IMR-90 (cell line): ENCODE measurements around the gene KAT7. TPM values are rescaled to one million over a fixed set of nuclear protein-coding genes. Genes with fewer than 3 reads are reported as not detected.

Experiments used
- ATAC-seq: fragments of 200-7000 bp; cut with Tn5 transposase; 2 replicates; pipeline ENCODE4 v1.9.1; 2020; ENCODE audit warnings: low read depth, mild to moderate bottlenecking, moderate library complexity
- BruUV-seq: library from RNA; stranded (reverse); fragments of 400-500 nt; replicated peaks from 2 replicates; lab custom pipeline; 2021; lab: Mats Ljungman, UMichigan
- CTCF ChIA-PET: fragments of 300-600 bp; formaldehyde crosslinking; extraction: SDS; loops from one replicate; lab custom pipeline; 2021; ENCODE audit warnings: antibody characterized with exemption; lab: Yijun Ruan, JAX
- POLR2A ChIA-PET: fragments of 300-600 bp; sonication (Branson Sonifier 250); formaldehyde crosslinking; loops from one replicate; lab custom pipeline; 2022; ENCODE audit warnings: antibody characterized with exemption; ENCODE audit not compliant: unreplicated experiment; lab: Charles Lee
- DNase-seq: peaks from one replicate; pipeline ENCODE4 v3.0.0; 2013
- H2AFZ ChIP-seq: replicated peaks from 2 replicates; pipeline ENCODE3; 2013; ENCODE audit warnings: low read length, mild to moderate bottlenecking; ENCODE audit not compliant: poor library complexity
- H2AK5ac ChIP-seq: 2 replicates; pipeline ENCODE4 v1.6.1; 2013; ENCODE audit warnings: low read depth, low read length, inconsistent platforms
- H2AK9ac ChIP-seq: replicated peaks from 2 replicates; pipeline ENCODE3; 2013; ENCODE audit warnings: mild to moderate bottlenecking, low read depth, low read length, moderate library complexity; ENCODE audit not compliant: poor library complexity
- H2BK120ac ChIP-seq: 2 replicates; pipeline ENCODE4 v1.6.1; 2013; ENCODE audit warnings: low read depth, low read length, inconsistent platforms
- H2BK15ac ChIP-seq: 3 replicates; pipeline ENCODE4 v1.6.1; 2013; ENCODE audit warnings: low read depth, low read length, inconsistent platforms
- H2BK20ac ChIP-seq: 2 replicates; pipeline ENCODE4 v1.6.1; 2013; ENCODE audit warnings: low read depth, mild to moderate bottlenecking, inconsistent platforms, low read length, moderate library complexity
- H2BK5ac ChIP-seq: 2 replicates; pipeline ENCODE4 v1.6.1; 2013; ENCODE audit warnings: mild to moderate bottlenecking, low read depth, low read length, inconsistent platforms; ENCODE audit not compliant: poor library complexity, severe bottlenecking
- H3K14ac ChIP-seq: replicated peaks from 2 replicates; pipeline ENCODE4 v1.6.1; 2013; ENCODE audit warnings: low read depth, low read length, inconsistent platforms
- H3K18ac ChIP-seq: 2 replicates; pipeline ENCODE4 v1.6.1; 2013; ENCODE audit warnings: low read depth, low read length, control low read depth
- H3K23ac ChIP-seq: 2 replicates; pipeline ENCODE4 v1.6.1; 2013; ENCODE audit warnings: low read depth, low read length, inconsistent platforms
- H3K27ac ChIP-seq: 2 replicates; pipeline ENCODE4 v1.5.1; 2013; ENCODE audit warnings: mild to moderate bottlenecking, control low read depth, low read length; ENCODE audit not compliant: insufficient read depth
- H3K27me3 ChIP-seq: 2 replicates; pipeline ENCODE4 v1.6.1; 2013; ENCODE audit warnings: low read length; ENCODE audit not compliant: control insufficient read depth, insufficient read depth
- H3K36me3 ChIP-seq: 2 replicates; pipeline ENCODE4 v1.6.1; 2013; ENCODE audit warnings: low read length, mixed read lengths; ENCODE audit not compliant: control insufficient read depth, insufficient read depth
- H3K4ac ChIP-seq: 2 replicates; pipeline ENCODE4 v1.6.1; 2013; ENCODE audit warnings: low read depth, low read length, inconsistent platforms
- H3K4me1 ChIP-seq: 2 replicates; pipeline ENCODE4 v1.6.1; 2013; ENCODE audit warnings: low read length, mixed read lengths; ENCODE audit not compliant: control insufficient read depth, insufficient read depth
- H3K4me2 ChIP-seq: 2 replicates; pipeline ENCODE4 v1.6.1; 2013; ENCODE audit warnings: low read depth, mild to moderate bottlenecking, control low read depth, low read length, moderate library complexity
- H3K4me3 ChIP-seq: 2 replicates; pipeline ENCODE4 v1.5.1; 2013; ENCODE audit warnings: low read depth, mild to moderate bottlenecking, control low read depth, low read length, moderate library complexity; ENCODE audit not compliant: insufficient read depth
- H3K56ac ChIP-seq: 2 replicates; pipeline ENCODE4 v1.6.1; 2013; ENCODE audit warnings: low read length, inconsistent platforms; ENCODE audit not compliant: insufficient read depth; ENCODE audit errors: extremely low read depth
- H3K79me1 ChIP-seq, 2 experiments: 2 replicates each; pipeline ENCODE4 v1.6.1; 2013; ENCODE audit warnings: low read length in 2 of 2, inconsistent platforms in 1 of 2, low read depth in 1 of 2
- H3K9ac ChIP-seq: 2 replicates; pipeline ENCODE4 v1.6.1; 2013; ENCODE audit warnings: low read depth, low read length, control low read depth
- H3K9me1 ChIP-seq: 2 replicates; pipeline ENCODE4 v1.6.1; 2013; ENCODE audit warnings: low read length, inconsistent platforms; ENCODE audit not compliant: insufficient read depth
- H3K9me3 ChIP-seq: 2 replicates; pipeline ENCODE4 v1.6.1; 2013; ENCODE audit warnings: low read length; ENCODE audit not compliant: control insufficient read depth, insufficient read depth
- H4K20me1 ChIP-seq: 2 replicates; pipeline ENCODE4 v1.6.1; 2013; ENCODE audit warnings: low read length, inconsistent platforms; ENCODE audit not compliant: insufficient read depth
- H4K5ac ChIP-seq: 2 replicates; pipeline ENCODE4 v1.6.1; 2013; ENCODE audit warnings: mild to moderate bottlenecking, low read depth, low read length, control low read depth
- H4K8ac ChIP-seq, 2 experiments: 2 replicates each; pipeline ENCODE4 v1.6.1; 2013; ENCODE audit warnings: low read depth in 2 of 2, low read length in 2 of 2, control low read depth in 1 of 2, inconsistent platforms in 1 of 2
- H4K91ac ChIP-seq: 2 replicates; pipeline ENCODE4 v1.6.1; 2013; ENCODE audit warnings: low read depth, low read length, inconsistent platforms; ENCODE audit not compliant: insufficient read depth
- BHLHE40 ChIP-seq: fragments of 150-350 bp; IDR thresholded peaks from 2 replicates; pipeline ENCODE4 v1.6.1; 2016; ENCODE audit warnings: mild to moderate bottlenecking, low read depth, low read length
- CEBPB ChIP-seq: IDR thresholded peaks from 2 replicates; pipeline ENCODE4 v1.6.1; 2012; ENCODE audit warnings: low read depth, low read length, improper control_type of control experiment
- CHD1 ChIP-seq: IDR thresholded peaks from 2 replicates; pipeline ENCODE4 v1.6.1; 2012; ENCODE audit warnings: low read depth, low read length, improper control_type of control experiment
- CTCF ChIP-seq: conservative IDR thresholded peaks from 2 replicates; pipeline ENCODE4 v1.5.1; 2012; ENCODE audit warnings: mild to moderate bottlenecking, low read depth, low read length, improper control_type of control experiment
- ELK1 ChIP-seq: fragments of 150-350 bp; IDR thresholded peaks from 2 replicates; pipeline ENCODE4 v1.6.1; 2016; ENCODE audit warnings: low read depth, mild to moderate bottlenecking, low read length, moderate library complexity, borderline replicate concordance
- FOS ChIP-seq: fragments of 150-350 bp; IDR thresholded peaks from 2 replicates; pipeline ENCODE4 v1.6.1; 2016; ENCODE audit warnings: low read depth, low read length
- MAFK ChIP-seq: IDR thresholded peaks from 2 replicates; pipeline ENCODE4 v1.6.1; 2012; ENCODE audit warnings: low read depth, low read length, improper control_type of control experiment
- MAZ ChIP-seq: IDR thresholded peaks from 2 replicates; pipeline ENCODE4 v1.6.1; 2012; ENCODE audit warnings: low read depth, mild to moderate bottlenecking, low read length, improper control_type of control experiment, moderate library complexity, borderline replicate concordance
- MXI1 ChIP-seq: IDR thresholded peaks from 2 replicates; pipeline ENCODE4 v1.6.1; 2012; ENCODE audit warnings: low read depth, mild to moderate bottlenecking, low read length, moderate library complexity, borderline replicate concordance
- NFE2L2 ChIP-seq: fragments of 150-350 bp; IDR thresholded peaks from 2 replicates; pipeline ENCODE4 v1.6.1; 2016; ENCODE audit warnings: low read depth, mild to moderate bottlenecking, low read length
- POLR2A ChIP-seq: IDR thresholded peaks from 2 replicates; pipeline ENCODE4 v1.6.1; 2012; ENCODE audit warnings: mild to moderate bottlenecking, low read depth, low read length
- RAD21 ChIP-seq: IDR thresholded peaks from 2 replicates; pipeline ENCODE4 v1.6.1; 2012; ENCODE audit warnings: low read length, improper control_type of control experiment
- RCOR1 ChIP-seq: IDR thresholded peaks from 2 replicates; pipeline ENCODE4 v1.6.1; 2012; ENCODE audit warnings: mild to moderate bottlenecking, low read length, improper control_type of control experiment; ENCODE audit not compliant: insufficient replicate concordance
- RFX5 ChIP-seq: IDR thresholded peaks from 2 replicates; pipeline ENCODE4 v1.8.0; 2012; ENCODE audit warnings: low read depth, mild to moderate bottlenecking, low read length, moderate library complexity
- SMC3 ChIP-seq: fragments of 150-350 bp; IDR thresholded peaks from 2 replicates; pipeline ENCODE4 v1.6.1; 2016; ENCODE audit warnings: low read depth, mild to moderate bottlenecking, antibody characterized with exemption, low read length, moderate library complexity
- USF2 ChIP-seq: fragments of 150-350 bp; IDR thresholded peaks from 2 replicates; pipeline ENCODE4 v1.6.1; 2017; ENCODE audit warnings: mild to moderate bottlenecking, antibody characterized with exemption, low read length, low read depth
- WGBS, 2 experiments: methylation state at CpG; one replicate each; pipeline versions ENCODE4 v1.1.5 to v1.1.7; 2013; ENCODE audit warnings: missing lambda C conversion rate in 2 of 2; ENCODE audit not compliant: insufficient read length in 1 of 2; ENCODE audit errors: extremely low coverage in 2 of 2; 5-methylcytosine and 5-hydroxymethylcytosine counted together
- dilution Hi-C: fragments of 300-500 bp; cut with HindIII; formaldehyde crosslinking; loops from one replicate; pipeline ENCODE4 v1.14.3; 2018; ENCODE audit warnings: low sequenced_read_pairs; ENCODE audit not compliant: unreplicated experiment
- in situ Hi-C: fragments of 300-500 bp; cut with MboI; formaldehyde crosslinking; loops from 3 replicates; pipeline ENCODE4 v1.14.3; 2019; ENCODE audit warnings: low sequenced_read_pairs, inconsistent platforms, mixed read lengths
- intact Hi-C: fragments of 100-400 bp; cut with micrococcal nuclease; formaldehyde crosslinking; loops from 2 replicates; pipeline ENCODE4 v1.10.0; 2022
- polyA plus RNA-seq, 3 experiments: library from polyadenylated mRNA; depleted of rRNA; stranded (reverse); fragments of >200 nt; gene quantifications; 2 replicates each; pipeline ENCODE4 v1.2.3, GENCODE V29; 2012; ENCODE audit warnings: low replicate concordance in 1 of 3
- total RNA-seq: library from RNA; depleted of rRNA; stranded (reverse); fragments of >200 nt; gene quantifications from 2 replicates; pipeline ENCODE4 v1.2.3, GENCODE V29; 2012

KAT7 gene
- total and polyA plus RNA-seq, 2 of the 4 experiments (the other 2 are of a cell fraction) = 16.9 to 21.9 TPM

GRCh38 chr17:49789243-49789578 lies 730 bp downstream of the KAT7 start:
- Histone ChIP-seq H3K4ac (no peak overlapping the region), H3K27ac (no peak overlapping the region), H3K14ac (no peak overlapping the region), H3K4me3 (peak overlapping the region; percentile 42), H3K27me3 (no peaks in the 10 kb centered on the region), H2BK5ac (no peak overlapping the region), H2BK20ac (no peak overlapping the region), H3K4me2 (peak overlapping the region; percentile 82), H2AK5ac (no peak overlapping the region), H4K5ac (no peak overlapping the region), H3K23ac (no peak overlapping the region), H4K20me1 (peaks cover 49% of the 10 kb centered on the region), H2AFZ (peak overlapping the region; percentile 98), H4K91ac (no peak overlapping the region), H2BK120ac (no peak overlapping the region), H3K9me3 (no peaks in the 10 kb centered on the region), H3K4me1 (peaks cover 7% of the 10 kb centered on the region), H3K36me3 (peaks cover 11% of the 10 kb centered on the region), H3K18ac (no peak overlapping the region), H4K8ac (no peak overlapping the region; a peak in 1 of 4 replicates), H3K9ac (no peak overlapping the region), H3K79me1 (peaks cover 23 to 59% of the 10 kb centered on the region in 2 experiments), H3K9me1 (peaks cover 24% of the 10 kb centered on the region), H2BK15ac (no peak overlapping the region), H2AK9ac (peak overlapping the region; percentile 99), H3K56ac (no peak overlapping the region)
- intact Hi-C loops (loop anchor here (2.0 kb wide), 2 partner anchors 62 to 80 kb away; no protein-coding TSS in a partner anchor), dilution Hi-C loops (no loop called here), in situ Hi-C loops (loop anchor here (10.0 kb wide), 1 partner anchor 224 kb away; no protein-coding TSS in a partner anchor)
- TF ChIP-seq CTCF (no peak), RFX5 (no peak), CEBPB (no peak), ELK1 (no peak), BHLHE40 (no peak), RCOR1 (no peak), MAZ (no peak), MAFK (no peak), NFE2L2 (no peak), CHD1 (no peak), RAD21 (no peak), FOS (no peak), POLR2A (no peak), USF2 (no peak), MXI1 (no peak), SMC3 (no peak)
- no TSS peak for BruUV-seq
- no peak for ATAC-seq
- ChIA-PET POLR2A (no interaction called here), CTCF (no interaction called here)
- WGBS, 2 experiments = 6% methylated on average over 4 of the region's 17 CpGs; no CpG with 5 or more reads in 1 of the 2 experiments
- DNase-seq = no peak
